Liver (tissue), 3 donors: ENCODE results near the gene MSL2.
A peak's percentile ranks its signal among the peaks of the same experiment; 100 is the strongest.

Experiments
- EGR1 ChIP-seq, 2 donors: IDR thresholded peaks; 2 replicates each; pipeline ENCODE4 v1.6.1; 2016 to 2018; ENCODE audit warnings: antibody characterized with exemption in 2 of 2, low read depth in 2 of 2
- FOXA2 ChIP-seq: IDR thresholded peaks from 2 replicates; pipeline ENCODE4 v1.6.1; 2016; ENCODE audit warnings: antibody characterized with exemption
- JUND ChIP-seq, 2 donors: IDR thresholded peaks; 2 replicates each; pipeline ENCODE4 v1.6.1; 2016; ENCODE audit warnings: antibody characterized with exemption in 2 of 2
- RAD21 ChIP-seq, 2 donors: IDR thresholded peaks; 2 replicates each; pipeline ENCODE4 v1.6.1; 2016; ENCODE audit warnings: antibody characterized with exemption in 2 of 2, mild to moderate bottlenecking in 2 of 2
- RXRA ChIP-seq, 2 donors: IDR thresholded peaks; 2 replicates each; pipeline ENCODE4 v1.6.1; 2017 to 2018; ENCODE audit warnings: antibody characterized with exemption in 2 of 2, mild to moderate bottlenecking in 1 of 2
- SP1 ChIP-seq: IDR thresholded peaks from 2 replicates; pipeline ENCODE4 v1.6.1; 2018; ENCODE audit warnings: antibody characterized with exemption, mild to moderate bottlenecking
- TAF1 ChIP-seq: conservative IDR thresholded peaks from 2 replicates; pipeline ENCODE4 v1.6.1; 2016; ENCODE audit warnings: antibody characterized with exemption, mild to moderate bottlenecking
- YY1 ChIP-seq: IDR thresholded peaks from 2 replicates; pipeline ENCODE4 v1.6.1; 2016; ENCODE audit warnings: antibody characterized with exemption, mild to moderate bottlenecking
- TF ChIP-seq, protein P1 (sequence below): fragments of 150-350 bp; IDR thresholded peaks from 2 replicates; pipeline ENCODE4 v1.5.1; 2017; ENCODE audit warnings: improper control_type of control experiment, low read depth, low read length; ENCODE audit not compliant: missing input control
- TF ChIP-seq, protein P2 (sequence below): IDR thresholded peaks from 2 replicates; pipeline ENCODE4 v1.6.1; 2016; ENCODE audit warnings: antibody characterized with exemption
- TF ChIP-seq, protein P3 (sequence below): IDR thresholded peaks from 2 replicates; pipeline ENCODE4 v1.6.1; 2016; ENCODE audit warnings: antibody characterized with exemption
- TF ChIP-seq, protein P4 (sequence below): IDR thresholded peaks from 2 replicates; pipeline ENCODE4 v1.6.1; 2016; ENCODE audit warnings: antibody characterized with exemption, mild to moderate bottlenecking
- donor health status: healthy.
- donor health status: healthy.

DNA sequence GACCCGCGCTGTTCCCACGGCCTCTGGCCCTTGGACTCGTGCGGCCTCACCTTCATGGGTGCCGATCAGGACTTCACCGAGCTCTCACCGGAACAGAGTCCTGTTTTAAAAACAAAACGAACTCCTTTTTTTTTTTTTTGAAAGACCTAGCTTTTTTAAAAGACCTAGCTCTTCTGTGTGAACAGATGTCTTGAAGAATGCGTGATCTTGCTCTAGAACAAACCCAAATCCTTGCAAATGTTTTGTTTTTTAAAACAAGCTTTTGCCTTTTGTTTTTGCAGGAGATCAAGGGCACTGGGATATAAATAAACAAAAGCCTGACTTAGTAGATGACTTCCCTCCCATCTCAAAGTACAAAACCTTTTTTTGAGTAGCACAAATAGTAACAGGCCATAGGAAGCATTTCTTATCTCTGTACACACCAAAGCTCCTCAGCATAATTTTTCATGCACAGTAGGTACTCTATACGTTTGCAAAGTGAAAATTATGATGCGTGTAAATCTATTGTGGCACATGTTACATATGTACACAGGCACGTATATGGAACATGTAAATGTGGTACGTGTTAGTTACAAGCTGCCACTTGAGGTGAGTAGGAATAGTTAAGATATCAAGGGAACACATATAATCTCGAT is 1.1 kb upstream of the MSL2 start:
- TF ChIP-seq, protein P1, sequence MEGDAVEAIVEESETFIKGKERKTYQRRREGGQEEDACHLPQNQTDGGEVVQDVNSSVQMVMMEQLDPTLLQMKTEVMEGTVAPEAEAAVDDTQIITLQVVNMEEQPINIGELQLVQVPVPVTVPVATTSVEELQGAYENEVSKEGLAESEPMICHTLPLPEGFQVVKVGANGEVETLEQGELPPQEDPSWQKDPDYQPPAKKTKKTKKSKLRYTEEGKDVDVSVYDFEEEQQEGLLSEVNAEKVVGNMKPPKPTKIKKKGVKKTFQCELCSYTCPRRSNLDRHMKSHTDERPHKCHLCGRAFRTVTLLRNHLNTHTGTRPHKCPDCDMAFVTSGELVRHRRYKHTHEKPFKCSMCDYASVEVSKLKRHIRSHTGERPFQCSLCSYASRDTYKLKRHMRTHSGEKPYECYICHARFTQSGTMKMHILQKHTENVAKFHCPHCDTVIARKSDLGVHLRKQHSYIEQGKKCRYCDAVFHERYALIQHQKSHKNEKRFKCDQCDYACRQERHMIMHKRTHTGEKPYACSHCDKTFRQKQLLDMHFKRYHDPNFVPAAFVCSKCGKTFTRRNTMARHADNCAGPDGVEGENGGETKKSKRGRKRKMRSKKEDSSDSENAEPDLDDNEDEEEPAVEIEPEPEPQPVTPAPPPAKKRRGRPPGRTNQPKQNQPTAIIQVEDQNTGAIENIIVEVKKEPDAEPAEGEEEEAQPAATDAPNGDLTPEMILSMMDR, result no peak
- TF ChIP-seq, protein P2, sequence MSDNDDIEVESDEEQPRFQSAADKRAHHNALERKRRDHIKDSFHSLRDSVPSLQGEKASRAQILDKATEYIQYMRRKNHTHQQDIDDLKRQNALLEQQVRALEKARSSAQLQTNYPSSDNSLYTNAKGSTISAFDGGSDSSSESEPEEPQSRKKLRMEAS, result no peak
- TF ChIP-seq RXRA (IDR thresholded peaks at IDR 0.05) (no peak), TAF1 (no peak), YY1 (no peak), EGR1 (IDR thresholded peaks at IDR 0.05; ENCODE audit: low read depth in 2 of 2) (no peak), RAD21 (IDR thresholded peaks at IDR 0.05) (no peak), SP1 (no peak), JUND (IDR thresholded peaks at IDR 0.05) (peak in 1 of 2 donors; percentile 47), FOXA2 (peak; percentile 18)
- TF ChIP-seq, protein P3, sequence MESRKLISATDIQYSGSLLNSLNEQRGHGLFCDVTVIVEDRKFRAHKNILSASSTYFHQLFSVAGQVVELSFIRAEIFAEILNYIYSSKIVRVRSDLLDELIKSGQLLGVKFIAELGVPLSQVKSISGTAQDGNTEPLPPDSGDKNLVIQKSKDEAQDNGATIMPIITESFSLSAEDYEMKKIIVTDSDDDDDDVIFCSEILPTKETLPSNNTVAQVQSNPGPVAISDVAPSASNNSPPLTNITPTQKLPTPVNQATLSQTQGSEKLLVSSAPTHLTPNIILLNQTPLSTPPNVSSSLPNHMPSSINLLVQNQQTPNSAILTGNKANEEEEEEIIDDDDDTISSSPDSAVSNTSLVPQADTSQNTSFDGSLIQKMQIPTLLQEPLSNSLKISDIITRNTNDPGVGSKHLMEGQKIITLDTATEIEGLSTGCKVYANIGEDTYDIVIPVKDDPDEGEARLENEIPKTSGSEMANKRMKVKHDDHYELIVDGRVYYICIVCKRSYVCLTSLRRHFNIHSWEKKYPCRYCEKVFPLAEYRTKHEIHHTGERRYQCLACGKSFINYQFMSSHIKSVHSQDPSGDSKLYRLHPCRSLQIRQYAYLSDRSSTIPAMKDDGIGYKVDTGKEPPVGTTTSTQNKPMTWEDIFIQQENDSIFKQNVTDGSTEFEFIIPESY, result no peak
- TF ChIP-seq, protein P4, sequence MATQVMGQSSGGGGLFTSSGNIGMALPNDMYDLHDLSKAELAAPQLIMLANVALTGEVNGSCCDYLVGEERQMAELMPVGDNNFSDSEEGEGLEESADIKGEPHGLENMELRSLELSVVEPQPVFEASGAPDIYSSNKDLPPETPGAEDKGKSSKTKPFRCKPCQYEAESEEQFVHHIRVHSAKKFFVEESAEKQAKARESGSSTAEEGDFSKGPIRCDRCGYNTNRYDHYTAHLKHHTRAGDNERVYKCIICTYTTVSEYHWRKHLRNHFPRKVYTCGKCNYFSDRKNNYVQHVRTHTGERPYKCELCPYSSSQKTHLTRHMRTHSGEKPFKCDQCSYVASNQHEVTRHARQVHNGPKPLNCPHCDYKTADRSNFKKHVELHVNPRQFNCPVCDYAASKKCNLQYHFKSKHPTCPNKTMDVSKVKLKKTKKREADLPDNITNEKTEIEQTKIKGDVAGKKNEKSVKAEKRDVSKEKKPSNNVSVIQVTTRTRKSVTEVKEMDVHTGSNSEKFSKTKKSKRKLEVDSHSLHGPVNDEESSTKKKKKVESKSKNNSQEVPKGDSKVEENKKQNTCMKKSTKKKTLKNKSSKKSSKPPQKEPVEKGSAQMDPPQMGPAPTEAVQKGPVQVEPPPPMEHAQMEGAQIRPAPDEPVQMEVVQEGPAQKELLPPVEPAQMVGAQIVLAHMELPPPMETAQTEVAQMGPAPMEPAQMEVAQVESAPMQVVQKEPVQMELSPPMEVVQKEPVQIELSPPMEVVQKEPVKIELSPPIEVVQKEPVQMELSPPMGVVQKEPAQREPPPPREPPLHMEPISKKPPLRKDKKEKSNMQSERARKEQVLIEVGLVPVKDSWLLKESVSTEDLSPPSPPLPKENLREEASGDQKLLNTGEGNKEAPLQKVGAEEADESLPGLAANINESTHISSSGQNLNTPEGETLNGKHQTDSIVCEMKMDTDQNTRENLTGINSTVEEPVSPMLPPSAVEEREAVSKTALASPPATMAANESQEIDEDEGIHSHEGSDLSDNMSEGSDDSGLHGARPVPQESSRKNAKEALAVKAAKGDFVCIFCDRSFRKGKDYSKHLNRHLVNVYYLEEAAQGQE, result no peak
